ENCODE measurements around the gene ANTKMT. TPM values are rescaled to one million over a fixed set of nuclear protein-coding genes. Genes with fewer than 3 reads are reported as not detected.
"Not testable (repeated sequence)": the region's sequence is repeated elsewhere in the genome, so short reads cannot be mapped to it uniquely, and the experiment has no call there.

Gene ANTKMT
- total RNA-seq, 2 experiments from 2014 or later: 12.3 to 14.2 TPM

DNA sequence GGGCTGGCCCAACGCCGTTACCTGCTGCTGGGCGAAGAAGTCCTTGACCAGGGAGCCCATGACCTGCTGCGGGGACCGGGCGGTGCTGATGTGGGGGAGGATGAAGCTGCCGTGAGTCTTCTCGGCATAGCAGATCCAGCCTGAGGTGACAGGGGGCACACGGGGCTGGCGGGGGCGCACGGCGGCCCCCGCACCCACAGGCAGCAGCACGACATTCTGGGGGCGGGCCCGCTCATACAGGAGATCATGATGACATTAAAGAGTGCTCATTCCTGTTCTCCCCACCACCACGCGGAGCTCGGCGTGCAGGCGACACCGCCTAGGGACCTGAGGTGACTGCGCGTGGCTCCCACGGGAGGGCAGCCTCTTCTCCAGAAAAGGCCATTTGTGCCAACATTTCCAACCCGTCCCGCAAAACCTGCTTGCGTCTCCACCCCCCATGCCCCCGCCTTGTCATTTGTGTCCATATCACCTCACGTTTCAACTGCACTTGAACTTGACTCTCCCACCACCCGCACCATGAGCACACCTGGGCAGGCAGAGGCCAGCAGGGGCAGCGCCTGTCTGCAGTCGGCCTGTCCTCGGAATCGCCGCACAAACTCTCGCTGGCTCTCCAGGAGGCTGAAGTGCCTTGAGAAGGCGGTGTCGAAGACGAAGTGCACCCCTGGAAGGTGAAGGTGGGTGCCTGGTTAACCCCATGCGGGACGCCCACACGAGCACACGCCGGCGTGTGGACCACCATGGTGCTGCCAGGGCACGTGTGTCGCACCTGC, 13.4 kb downstream of the ANTKMT start:
- POLR2A ChIA-PET: no interaction called here
- H3K9me3 Mint-ChIP-seq (ENCODE audit: insufficient read depth): no peaks in the 10 kb centered on the region
- CTCF ChIA-PET: no interaction called here
- peaks cover 22% of the 10 kb centered on the region for H3K36me3 Mint-ChIP-seq (ENCODE audit: low read depth)
- DNase-seq: no peak
- H3K27ac Mint-ChIP-seq: no peak overlapping the region
- no peak overlapping the region for H3K4me3 Mint-ChIP-seq
- H3K4me1 Mint-ChIP-seq (ENCODE audit: low read depth): peaks cover 26% of the 10 kb centered on the region
- H3K27me3 Mint-ChIP-seq (ENCODE audit: low read depth): no peaks in the 10 kb centered on the region
- no peak for ATAC-seq

DNA sequence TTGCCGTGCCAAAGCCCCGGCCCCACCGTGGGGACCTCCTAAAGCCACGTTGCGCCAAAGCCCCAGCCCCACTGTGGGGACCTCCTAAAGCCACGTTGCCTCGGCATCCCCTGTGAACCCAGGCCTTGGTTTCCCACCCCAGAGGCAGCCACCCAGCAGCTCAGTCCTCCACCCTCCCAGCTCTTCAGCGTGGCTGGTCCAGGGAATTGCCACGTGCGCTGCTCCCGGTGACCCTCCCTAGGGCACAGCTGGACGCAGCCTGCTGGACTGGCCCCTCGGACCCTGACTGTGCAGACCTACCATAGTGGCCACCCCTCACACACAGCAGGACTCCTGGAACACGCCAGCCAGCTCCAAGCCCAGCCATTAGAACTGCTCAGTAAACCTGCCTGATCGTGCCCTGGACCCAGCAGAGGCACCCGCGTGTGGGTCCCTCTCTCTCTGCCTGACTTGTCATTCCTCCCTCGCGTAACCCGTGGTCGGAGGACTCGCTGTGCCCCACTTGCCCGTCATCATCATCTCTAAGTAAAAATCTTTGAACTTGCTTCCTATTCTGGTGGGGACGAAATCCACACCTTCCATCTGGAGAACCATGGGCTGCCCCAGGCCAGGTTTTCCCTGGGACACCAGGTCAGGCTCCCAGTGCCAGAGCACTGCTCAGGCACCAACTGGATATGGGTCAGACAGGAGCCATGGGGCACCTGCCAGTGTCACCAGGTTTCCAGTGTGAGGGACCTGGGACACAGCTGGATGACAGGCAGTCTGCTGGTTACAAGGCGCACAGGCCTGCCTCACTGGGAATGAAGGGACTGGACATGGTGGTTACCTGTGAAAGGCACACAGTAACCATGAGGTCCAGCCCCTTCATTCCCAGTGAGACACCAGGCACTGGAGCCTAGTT, 14.3 kb downstream of the ANTKMT start:
- no peak overlapping the region for H3K27ac Mint-ChIP-seq
- ChIA-PET CTCF (interaction anchor here (0.9 to 1.6 kb wide), 3 partner anchors 9 to 25 kb away, joined by 3 to 6 read pairs (median 3); no protein-coding TSS in a partner anchor), POLR2A (no interaction called here)
- ATAC-seq (no peak), DNase-seq (no peak)
- peaks cover 23% of the 10 kb centered on the region for H3K36me3 Mint-ChIP-seq (ENCODE audit: low read depth)
- H3K27me3 Mint-ChIP-seq (ENCODE audit: low read depth): no peaks in the 10 kb centered on the region
- peaks cover 33% of the 10 kb centered on the region for H3K4me1 Mint-ChIP-seq (ENCODE audit: low read depth)
- H3K4me3 Mint-ChIP-seq: no peak overlapping the region
- H3K9me3 Mint-ChIP-seq (ENCODE audit: insufficient read depth): no peaks in the 10 kb centered on the region

DNA sequence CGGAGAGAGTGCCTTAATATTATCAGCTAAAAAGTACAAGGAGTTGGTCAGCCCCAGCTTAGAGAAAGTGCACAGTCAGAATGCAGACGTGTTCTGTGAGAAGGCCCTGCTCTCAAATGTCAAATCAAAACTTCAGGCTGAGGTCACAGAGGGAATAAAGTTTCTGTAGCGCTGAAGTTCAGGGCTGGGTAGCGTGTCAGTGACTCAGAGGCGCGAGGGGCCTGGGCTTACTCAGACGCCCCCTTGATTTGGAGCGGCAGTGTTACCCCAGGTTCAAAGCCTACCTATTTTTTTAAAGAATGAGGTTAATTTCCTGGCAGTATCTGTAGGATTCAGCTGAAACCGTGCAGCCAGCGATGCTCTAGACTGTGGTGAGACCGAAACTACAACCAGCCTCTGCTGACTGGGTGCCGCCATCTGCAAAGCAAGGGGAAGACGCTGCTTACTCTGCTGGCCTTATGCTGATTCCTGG, 15.1 kb downstream of the ANTKMT start:
- no peak for ATAC-seq
- POLR2A ChIA-PET: no interaction called here
- no peaks in the 10 kb centered on the region for H3K27me3 Mint-ChIP-seq (ENCODE audit: low read depth)

DNA sequence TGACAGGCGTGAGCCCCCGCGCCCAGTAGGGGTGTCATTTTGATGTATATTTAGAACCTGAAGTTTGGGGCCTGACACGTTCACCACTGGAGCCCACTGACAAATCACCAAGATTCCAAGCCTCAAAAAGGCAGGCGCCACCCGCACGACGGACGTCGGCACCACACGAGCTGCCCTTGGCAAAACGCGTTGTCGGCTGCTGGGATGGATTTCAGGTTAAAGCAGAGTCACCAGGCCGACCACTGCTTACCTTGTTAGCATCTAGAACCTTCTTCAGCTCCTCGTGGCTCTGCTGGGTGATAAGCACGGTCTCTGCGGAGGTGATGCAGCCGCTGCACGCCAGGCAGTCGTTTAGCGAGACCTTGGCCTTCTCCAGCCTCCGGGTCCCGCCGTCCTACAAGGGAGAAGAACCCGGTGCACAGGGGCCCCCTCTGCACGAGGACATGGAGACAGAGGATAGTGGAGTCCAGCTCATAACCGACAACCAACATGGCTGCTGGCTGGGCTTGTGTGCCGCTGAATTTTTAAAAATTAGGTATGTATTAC, 16.1 kb downstream of the ANTKMT start:
- Mint-ChIP-seq H3K27ac (no peak overlapping the region), H3K4me1 (ENCODE audit: low read depth) (peaks cover 36% of the 10 kb centered on the region), H3K36me3 (ENCODE audit: low read depth) (peaks cover 23% of the 10 kb centered on the region), H3K9me3 (ENCODE audit: insufficient read depth) (no peaks in the 10 kb centered on the region), H3K4me3 (no peak overlapping the region), H3K27me3 (ENCODE audit: low read depth) (no peaks in the 10 kb centered on the region)
- no peak for ATAC-seq
- ChIA-PET CTCF (interaction anchor here (1.3 kb wide), 2 partner anchors 11 to 17 kb away, joined by 3 to 4 read pairs; partner anchors contain the start of gene CCDC78), POLR2A (no interaction called here)
- no peak for DNase-seq

More for the DNA sequence above, 15.1 kb downstream of the ANTKMT start:
- Mint-ChIP-seq H3K27ac (no peak overlapping the region), H3K36me3 (ENCODE audit: low read depth) (peaks cover 23% of the 10 kb centered on the region), H3K9me3 (ENCODE audit: insufficient read depth) (no peaks in the 10 kb centered on the region), H3K4me1 (ENCODE audit: low read depth) (peaks cover 33% of the 10 kb centered on the region), H3K4me3 (no peak overlapping the region)
- CTCF ChIA-PET: interaction anchor here (0.9 to 1.6 kb wide), 3 partner anchors 10 to 26 kb away, joined by 3 to 6 read pairs (median 3); no protein-coding TSS in a partner anchor
- no peak for DNase-seq

DNA sequence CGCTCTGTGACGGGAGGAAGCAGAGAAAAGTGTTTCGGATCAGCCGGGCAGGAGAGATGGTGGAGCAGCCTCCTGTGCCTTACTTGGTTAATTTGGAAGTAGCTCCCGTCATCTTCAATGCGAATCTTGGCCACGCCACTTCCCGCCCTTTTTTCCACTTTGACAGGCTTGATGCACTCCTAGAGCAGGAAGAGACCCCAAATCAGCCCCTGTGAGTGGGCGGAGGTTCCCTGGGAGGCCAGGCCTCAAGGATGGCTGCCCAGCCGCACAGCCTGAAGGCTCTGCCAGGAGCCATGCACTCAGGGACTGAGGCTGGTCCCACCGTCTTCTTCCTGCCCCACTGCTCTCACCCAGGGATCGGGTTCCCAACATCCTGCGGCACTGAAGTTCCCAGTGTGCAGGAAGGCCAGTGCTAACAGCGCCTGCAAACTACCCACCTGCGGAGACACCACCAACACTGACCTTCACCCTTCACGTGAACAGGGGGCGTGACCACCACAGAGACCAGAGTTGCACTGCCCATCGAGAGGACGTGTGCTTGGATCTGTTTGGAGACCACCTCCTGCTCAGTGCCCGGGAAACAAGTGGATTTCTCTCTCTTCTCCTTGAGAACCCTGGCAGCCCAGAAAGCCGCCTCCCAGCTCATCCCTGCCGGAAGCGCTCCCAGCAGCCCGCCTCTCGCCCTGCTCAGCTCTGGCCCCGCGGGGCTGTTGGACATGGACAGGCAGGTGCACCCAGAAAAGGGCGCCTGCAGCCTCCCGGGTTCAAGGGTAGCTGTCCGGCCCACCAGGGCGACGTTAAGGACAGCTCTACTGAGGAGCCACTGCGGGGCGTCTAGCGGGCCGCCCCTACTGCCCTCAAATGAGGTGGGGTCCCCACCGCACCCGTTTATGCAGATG, 18.9 kb downstream of the ANTKMT start:
- ChIA-PET CTCF (interaction anchor here (0.6 to 3.2 kb wide), 9 partner anchors 8 to 71 kb away, joined by 3 to 16 read pairs (median 4); partner anchors contain the start of gene ANTKMT), POLR2A (interaction anchor here (1.5 kb wide), 1 partner anchor 10 kb away, joined by 3 read pairs; no protein-coding TSS in a partner anchor)
- peaks cover 36% of the 10 kb centered on the region for H3K4me1 Mint-ChIP-seq (ENCODE audit: low read depth)
- H3K36me3 Mint-ChIP-seq (ENCODE audit: low read depth): peaks cover 19% of the 10 kb centered on the region
- ATAC-seq (peak; percentile 1), DNase-seq (no peak)
- H3K27ac Mint-ChIP-seq: peak overlapping the region; percentile 71
- no peaks in the 10 kb centered on the region for H3K9me3 Mint-ChIP-seq (ENCODE audit: insufficient read depth)
- H3K4me3 Mint-ChIP-seq: peak overlapping the region; percentile 85
- H3K27me3 Mint-ChIP-seq (ENCODE audit: low read depth): no peaks in the 10 kb centered on the region

DNA sequence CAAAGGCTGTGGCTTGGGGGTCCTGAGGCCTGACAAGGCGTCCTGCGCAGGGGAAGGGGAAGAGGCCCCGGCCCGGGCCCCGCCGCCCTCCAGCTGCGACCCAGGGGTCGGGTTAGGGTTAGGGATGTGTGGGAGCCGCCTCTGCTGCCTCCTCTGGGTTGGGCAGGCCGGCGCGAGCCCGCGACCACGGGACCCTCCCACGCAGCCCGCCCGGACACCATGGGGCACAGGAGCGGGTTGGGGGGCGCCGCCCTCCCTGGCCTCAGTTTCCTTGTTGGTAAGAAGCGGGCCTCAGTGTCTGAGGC, 19.5 kb downstream of the ANTKMT start:
- Mint-ChIP-seq H3K4me1 (ENCODE audit: low read depth) (peaks cover 32% of the 10 kb centered on the region), H3K9me3 (ENCODE audit: insufficient read depth) (no peaks in the 10 kb centered on the region), H3K4me3 (peak overlapping the region; percentile 85), H3K27ac (peak overlapping the region; percentile 71), H3K27me3 (ENCODE audit: low read depth) (no peaks in the 10 kb centered on the region), H3K36me3 (ENCODE audit: low read depth) (peaks cover 15% of the 10 kb centered on the region)
- DNase-seq: no peak
- ChIA-PET CTCF (interaction anchor here (0.6 to 3.2 kb wide), 10 partner anchors 8 to 72 kb away, joined by 3 to 16 read pairs (median 4); partner anchors contain the start of gene ANTKMT), POLR2A (interaction anchor here (1.5 kb wide), 1 partner anchor 10 kb away, joined by 3 read pairs; no protein-coding TSS in a partner anchor)
- peak; percentile 36 for ATAC-seq

DNA sequence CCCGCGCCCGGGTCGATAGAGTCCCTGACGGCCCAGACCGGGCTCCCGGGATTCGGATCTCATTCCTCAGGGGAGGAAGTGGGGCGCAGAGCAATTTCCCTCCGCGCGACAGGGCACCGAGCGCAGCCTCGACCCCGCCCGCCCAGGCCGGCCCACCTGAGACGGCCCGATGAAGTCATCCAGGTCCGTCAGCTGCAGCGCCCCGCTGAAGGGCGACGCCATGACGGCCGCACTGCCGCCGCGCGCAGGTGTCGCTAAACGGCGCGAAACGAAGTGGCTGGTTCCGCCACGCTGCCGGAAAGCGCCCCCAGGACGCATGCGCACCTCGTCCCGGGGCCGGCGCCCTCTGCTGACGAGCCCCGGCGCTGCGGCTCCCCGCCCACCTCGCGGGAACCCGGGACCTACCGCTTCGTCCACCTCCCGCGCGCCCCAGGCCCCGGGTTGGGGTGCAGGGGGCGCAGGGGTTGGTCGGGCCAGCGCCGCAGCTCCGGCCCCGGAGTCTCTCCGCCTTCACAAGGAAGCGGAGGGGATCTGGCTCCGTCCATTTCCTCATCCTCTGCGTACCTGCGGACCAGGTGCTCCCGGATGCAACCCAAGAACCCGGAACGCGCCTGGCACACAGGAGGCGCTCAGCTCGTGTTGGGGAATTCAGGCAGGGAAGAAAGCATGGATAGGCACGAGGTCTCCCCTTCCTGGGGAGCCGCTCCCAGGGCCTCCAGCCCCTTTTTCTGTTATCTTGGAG, 20.0 kb downstream of the ANTKMT start, which contains the start of gene CIAO3:
Gene CIAO3, minus strand, starts transcription at position 234 of the 742 bp plus-strand sequence. Its CDS starts 12 bp downstream, at position 222.
- Mint-ChIP-seq H3K9me3 (ENCODE audit: insufficient read depth) (no peaks in the 10 kb centered on the region), H3K27ac (peak within 1 kb of the TSS; percentile 71), H3K36me3 (ENCODE audit: low read depth) (peaks cover 12% of the 10 kb centered on the region), H3K4me3 (peak within 1 kb of the TSS; percentile 85), H3K27me3 (ENCODE audit: low read depth) (no peaks in the 10 kb centered on the region), H3K4me1 (ENCODE audit: low read depth) (peaks cover 29% of the 10 kb centered on the region)
- POLR2A ChIA-PET: interaction anchor here (1.5 kb wide), 1 partner anchor 11 kb away, joined by 3 read pairs; no protein-coding TSS in a partner anchor
- CTCF ChIA-PET: interaction anchor here (0.6 to 3.2 kb wide), 10 partner anchors 9 to 72 kb away, joined by 3 to 16 read pairs (median 4); partner anchors contain the start of gene ANTKMT
- ATAC-seq (peak; percentile 95), DNase-seq (peak; percentile 93)

DNA sequence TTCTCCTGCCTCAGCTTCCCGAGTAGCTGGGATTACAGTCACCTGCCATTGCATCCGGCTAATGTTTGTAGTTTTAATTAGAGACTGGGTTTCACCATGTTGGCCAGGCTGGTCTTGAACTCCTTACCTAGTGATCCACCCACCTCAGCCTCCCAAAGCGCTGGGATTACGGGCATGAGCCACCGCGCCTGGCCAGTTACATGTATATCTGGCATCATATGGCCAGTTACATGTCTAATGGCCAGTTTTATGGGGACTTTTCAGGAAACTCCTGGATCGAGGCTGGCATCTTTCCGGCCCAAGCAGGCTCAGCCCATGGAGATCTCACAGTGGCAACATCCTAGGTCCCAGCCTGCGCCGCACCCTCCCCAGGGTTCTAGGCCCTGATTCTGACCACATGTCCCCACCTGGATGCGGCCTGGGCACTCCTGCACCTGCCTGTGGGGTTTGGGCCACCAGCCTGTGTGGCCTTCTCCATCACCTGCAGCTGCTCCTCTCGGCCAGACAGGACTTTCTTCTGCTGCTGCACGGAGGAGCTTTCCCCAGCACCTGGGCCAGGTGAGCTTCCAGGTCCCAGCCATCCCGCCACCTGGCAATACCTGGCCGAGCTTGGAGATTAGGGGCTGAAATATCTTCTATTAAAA, 21.2 kb downstream of the ANTKMT start:
- peaks cover 24% of the 10 kb centered on the region for H3K4me1 Mint-ChIP-seq (ENCODE audit: low read depth)
- ATAC-seq (no peak), DNase-seq (no peak)
- no peaks in the 10 kb centered on the region for H3K9me3 Mint-ChIP-seq (ENCODE audit: insufficient read depth)
- ChIA-PET CTCF (interaction anchor here (1.0 to 3.2 kb wide), 7 partner anchors 9 to 44 kb away, joined by 3 to 16 read pairs (median 9); partner anchors contain the start of gene ANTKMT), POLR2A (no interaction called here)
- H3K4me3 Mint-ChIP-seq: peak overlapping the region; percentile 76
- no peak overlapping the region for H3K27ac Mint-ChIP-seq
- peaks cover 9% of the 10 kb centered on the region for H3K36me3 Mint-ChIP-seq (ENCODE audit: low read depth)
- H3K27me3 Mint-ChIP-seq (ENCODE audit: low read depth): no peaks in the 10 kb centered on the region

DNA sequence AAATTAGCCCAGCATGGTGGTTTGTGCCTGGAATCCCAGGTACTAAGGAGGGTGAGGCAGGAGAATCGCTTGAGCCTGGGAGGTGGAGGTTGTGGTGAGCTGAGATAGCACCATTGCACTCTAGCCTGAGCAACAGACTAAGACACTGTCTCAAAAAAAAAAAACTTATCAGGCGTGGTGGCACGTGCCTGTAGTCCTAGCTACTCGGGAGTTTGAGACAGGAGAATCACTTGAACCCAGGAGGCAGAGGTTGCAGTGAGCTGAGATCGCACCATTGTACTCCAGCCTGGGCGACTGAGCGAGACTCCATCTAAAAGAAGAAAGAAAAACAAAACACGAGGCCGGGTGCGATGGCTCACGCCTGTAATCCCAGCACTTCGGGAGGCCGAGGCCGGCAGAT, 21.9 kb downstream of the ANTKMT start:
- CTCF ChIA-PET: interaction anchor here (1.0 to 3.2 kb wide), 5 partner anchors 8 to 43 kb away, joined by 3 to 15 read pairs (median 3); no protein-coding TSS in a partner anchor
- peaks cover 19% of the 10 kb centered on the region for H3K4me1 Mint-ChIP-seq (ENCODE audit: low read depth)
- POLR2A ChIA-PET; H3K27me3 Mint-ChIP-seq (ENCODE audit: low read depth); H3K27ac Mint-ChIP-seq; ATAC-seq; H3K9me3 Mint-ChIP-seq (ENCODE audit: insufficient read depth); H3K4me3 Mint-ChIP-seq; DNase-seq; H3K36me3 Mint-ChIP-seq (ENCODE audit: low read depth): not testable (repeated sequence)

Data from activated CD8-positive, alpha-beta T cell treated with anti-CD3 and anti-CD28 coated beads, Interleukin-2, amount 10 ng/mL, durations not matched to agents 7 days and 5 days (primary cell).